HepG2 (cell line): ENCODE results near the gene LRTM2. TPM values are rescaled to one million over a fixed set of nuclear protein-coding genes. Genes with fewer than 3 reads are reported as not detected.

Experiments
- ATF1 ChIP-seq: IDR thresholded peaks from 2 replicates; pipeline ENCODE4 v1.6.1; 2016; ENCODE audit warnings: mild to moderate bottlenecking, control low read depth
- BCL6 ChIP-seq: IDR thresholded peaks from 2 replicates; pipeline ENCODE4 v1.6.1; 2016; ENCODE audit warnings: missing genetic modification reagents, missing compliant biosample characterization
- DNMT1 ChIP-seq: sonication (generic); formaldehyde crosslinking; IDR thresholded peaks from 2 replicates; pipeline ENCODE4 v1.5.1; 2020; ENCODE audit warnings: mild to moderate bottlenecking, missing genetic modification reagents
- E2F1 ChIP-seq: sonication (generic); formaldehyde crosslinking; IDR thresholded peaks from 2 replicates; pipeline ENCODE4 v1.5.0; 2020; ENCODE audit warnings: missing genetic modification reagents
- GZF1 ChIP-seq: sonication (generic); formaldehyde crosslinking; IDR thresholded peaks from 2 replicates; pipeline ENCODE4 v1.5.1; 2020; ENCODE audit warnings: mild to moderate bottlenecking, missing genetic modification reagents
- MAFF ChIP-seq: IDR thresholded peaks from 2 replicates; pipeline ENCODE4 v1.6.1; 2011; ENCODE audit warnings: low read depth, low read length, improper control_type of control experiment
- MAX ChIP-seq: IDR thresholded peaks from 2 replicates; pipeline ENCODE4 v1.6.1; 2012; ENCODE audit warnings: inconsistent platforms
- MEIS1 ChIP-seq: sonication (generic); formaldehyde crosslinking; IDR thresholded peaks from 2 replicates; pipeline ENCODE4 v1.9.0; 2021; ENCODE audit warnings: mild to moderate bottlenecking, missing genetic modification reagents, moderate library complexity, borderline replicate concordance
- NR2F1 ChIP-seq, 2 experiments: fragments of 450-650 bp in 1 of 2; formaldehyde crosslinking in 1 of 2; IDR thresholded peaks; 2 replicates each; pipeline versions ENCODE4 v1.5.0 to v1.6.1; 2016 to 2020; ENCODE audit warnings: mild to moderate bottlenecking in 1 of 2, missing compliant biosample characterization in 1 of 2, missing genetic modification reagents in 1 of 2, moderate library complexity in 1 of 2
- NR2F6 ChIP-seq, 2 experiments: IDR thresholded peaks; 2 replicates each; pipeline ENCODE4 v1.6.1; 2016; ENCODE audit warnings: antibody characterized with exemption in 1 of 2, mild to moderate bottlenecking in 1 of 2
- PHF21A ChIP-seq: sonication (generic); formaldehyde crosslinking; IDR thresholded peaks from 2 replicates; pipeline ENCODE4 v1.5.0; 2020; ENCODE audit warnings: mild to moderate bottlenecking, missing genetic modification reagents
- POGZ ChIP-seq: sonication (generic); formaldehyde crosslinking; IDR thresholded peaks from 2 replicates; pipeline ENCODE4 v1.4.0; 2020; ENCODE audit warnings: mild to moderate bottlenecking, missing genetic modification reagents
- RAD21 ChIP-seq: fragments of 450-650 bp; formaldehyde crosslinking; IDR thresholded peaks from 2 replicates; pipeline ENCODE4 v1.5.0; 2020; ENCODE audit warnings: mild to moderate bottlenecking
- RCOR2 ChIP-seq: IDR thresholded peaks from 2 replicates; pipeline ENCODE4 v1.6.1; 2016; ENCODE audit warnings: missing biosample characterization, missing genetic modification reagents
- SETDB1 ChIP-seq: sonication (generic); formaldehyde crosslinking; IDR thresholded peaks from 2 replicates; pipeline ENCODE4 v1.5.1; 2020; ENCODE audit warnings: missing genetic modification reagents, mild to moderate bottlenecking, borderline replicate concordance
- ZBTB34 ChIP-seq: sonication (generic); formaldehyde crosslinking; IDR thresholded peaks from 2 replicates; pipeline ENCODE4 v1.8.0; 2022; ENCODE audit warnings: mild to moderate bottlenecking, missing genetic modification reagents
- ZBTB43 ChIP-seq: sonication (generic); formaldehyde crosslinking; conservative IDR thresholded peaks from 2 replicates; pipeline ENCODE4 v1.4.0; 2020; ENCODE audit warnings: missing genetic modification reagents
- ZKSCAN5 ChIP-seq: sonication (generic); formaldehyde crosslinking; IDR thresholded peaks from 2 replicates; pipeline ENCODE4 v1.5.1; 2020; ENCODE audit warnings: mild to moderate bottlenecking, missing genetic modification reagents
- ZNF160 ChIP-seq: sonication (generic); formaldehyde crosslinking; IDR thresholded peaks from 2 replicates; pipeline ENCODE4 v1.8.0; 2022; ENCODE audit warnings: mild to moderate bottlenecking, inconsistent platforms, missing genetic modification reagents
- ZNF264 ChIP-seq: sonication (generic); formaldehyde crosslinking; IDR thresholded peaks from 2 replicates; pipeline ENCODE4 v1.4.0; 2020; ENCODE audit warnings: missing genetic modification reagents
- ZNF282 ChIP-seq: fragments of 450-650 bp; IDR thresholded peaks from 2 replicates; pipeline ENCODE4 v1.6.1; 2018; ENCODE audit not compliant: partially characterized antibody
- ZNF513 ChIP-seq: sonication (generic); formaldehyde crosslinking; conservative IDR thresholded peaks from 2 replicates; pipeline ENCODE4 v1.5.0; 2020; ENCODE audit warnings: missing genetic modification reagents
- ZNF788 ChIP-seq: sonication (generic); formaldehyde crosslinking; IDR thresholded peaks from 2 replicates; pipeline ENCODE4 v1.5.0; 2020; ENCODE audit warnings: mild to moderate bottlenecking, missing genetic modification reagents, borderline replicate concordance
- polyA plus RNA-seq, 8 experiments: library from polyadenylated mRNA; depleted of rRNA in 3 of 8; stranded (reverse) in 7 of 8; unstranded in 1 of 8; fragments of >200 nt; fragmentation: Illumina TruSeq in 4 of 8; extraction: Trizol in 4 of 8; gene quantifications; 2 replicates each; pipeline versions ENCODE4 v1.2.1 to v1.2.3, GENCODE V29; 2011 to 2016; ENCODE audit warnings: low read depth in 4 of 8, missing spikeins in 1 of 8, mixed read lengths in 1 of 8; ENCODE audit not compliant: insufficient read depth in 1 of 8
- total RNA-seq, 5 experiments: library from RNA; depleted of rRNA; stranded (reverse); fragments of >200 nt; fragmentation: Illumina TruSeq; extraction: Trizol; gene quantifications; 2 replicates each; pipeline ENCODE4 v1.2.3, GENCODE V29; 2016; ENCODE audit warnings: low read depth in 1 of 5

The LRTM2 gene
- total and polyA plus RNA-seq, 2 of the 13 experiments (the other 11 are each of a cell fraction or from before 2014, with no cell fraction given) = 0.09 TPM; not detected in 1

- TF ChIP-seq ZBTB34 (CRISPR knock-in tag) (no peak), ZNF282 (no peak), MAFF (no peak), ZKSCAN5 (CRISPR knock-in tag) (no peak), NR2F1 (CRISPR knock-in tag; IDR thresholded peaks at IDR 0.05) (peak in 1 of 2 experiments; percentile 35; a peak in 2 of 4 replicates), ATF1 (CRISPR knock-in tag) (no peak), RCOR2 (CRISPR knock-in tag) (peak; percentile 71; the same call in 1 of the 2 replicates), SETDB1 (CRISPR knock-in tag) (no peak), ZBTB43 (0 out of 2 replicates have a peak, but pooled peaks have one; percentile 18), RAD21 (no peak), MAX (peak; percentile 33), GZF1 (no peak), DNMT1 (no peak), PHF21A (CRISPR knock-in tag) (peak; percentile 50), ZNF264 (CRISPR knock-in tag) (peak; percentile 25; the same call in 1 of the 2 replicates), E2F1 (CRISPR knock-in tag) (no peak), MEIS1 (CRISPR knock-in tag) (no peak), BCL6 (CRISPR knock-in tag) (peak; percentile 60), ZNF160 (CRISPR knock-in tag) (no peak), POGZ (peak; percentile 18; the same call in 1 of the 2 replicates), NR2F6 (IDR thresholded peaks at IDR 0.05) (peak; percentile 80), NR2F6 (CRISPR knock-in tag; IDR thresholded peaks at IDR 0.05) (peak; percentile 83), ZNF788 (CRISPR knock-in tag) (no peak), ZNF513 (CRISPR knock-in tag) (no peak)
Observed at GRCh38 chr12:1837541-1838204, 17.3 kb downstream of the LRTM2 start (continued).
